Neuronal stem cell (in vitro differentiated cells): ENCODE results near the gene AFF3.
A peak's percentile ranks its signal among the peaks of the same experiment; 100 is the strongest.

ENCODE experiments used
- DNase-seq: peaks from one replicate; pipeline ENCODE4 v3.0.0-alpha.2; 2013; ENCODE audit warnings: low spot score
- H2AFZ ChIP-seq: one replicate; pipeline ENCODE4 v1.6.1; 2013; ENCODE audit warnings: mild to moderate bottlenecking, low read length, inconsistent platforms
- H2AK5ac ChIP-seq: 2 replicates; pipeline ENCODE4 v1.6.1; 2013; ENCODE audit warnings: low read depth, mild to moderate bottlenecking, inconsistent platforms, low read length, moderate library complexity, mixed read lengths
- H2BK120ac ChIP-seq: 2 replicates; pipeline ENCODE4 v1.6.1; 2013; ENCODE audit warnings: low read depth, mild to moderate bottlenecking, inconsistent platforms, low read length, moderate library complexity, mixed read lengths
- H2BK12ac ChIP-seq: one replicate; pipeline ENCODE4 v1.6.1; 2013; ENCODE audit warnings: low read length, inconsistent platforms
- H2BK15ac ChIP-seq: 2 replicates; pipeline ENCODE4 v1.6.1; 2013; ENCODE audit warnings: mild to moderate bottlenecking, low read length, inconsistent platforms, mixed read lengths
- H2BK5ac ChIP-seq: one replicate; pipeline ENCODE4 v1.6.1; 2013; ENCODE audit warnings: inconsistent platforms, mild to moderate bottlenecking, low read length, moderate library complexity
- H3K14ac ChIP-seq: one replicate; pipeline ENCODE4 v1.6.1; 2013; ENCODE audit warnings: low read length, inconsistent platforms
- H3K18ac ChIP-seq: 2 replicates; pipeline ENCODE4 v1.6.1; 2013; ENCODE audit warnings: low read length, inconsistent platforms
- H3K23ac ChIP-seq: 2 replicates; pipeline ENCODE4 v1.6.1; 2013; ENCODE audit warnings: low read depth, mild to moderate bottlenecking, mixed read lengths, low read length, inconsistent platforms; ENCODE audit not compliant: poor library complexity
- H3K27ac ChIP-seq: replicated peaks from 3 replicates; pipeline ENCODE4 v1.5.1; 2013; ENCODE audit warnings: low read length, inconsistent platforms
- H3K27me3 ChIP-seq, 3 experiments: 2 replicates each; pipeline ENCODE4 v1.6.1; 2013; ENCODE audit warnings: low read length in 3 of 3, mild to moderate bottlenecking in 2 of 3, inconsistent platforms in 1 of 3, low read depth in 1 of 3, mixed read lengths in 1 of 3, moderate library complexity in 1 of 3; ENCODE audit not compliant: control insufficient read depth in 3 of 3, insufficient read depth in 3 of 3
- H3K36me3 ChIP-seq, 2 donors: replicated peaks in 1 of 2; 2 replicates each; pipeline ENCODE4 v1.6.1; 2013; ENCODE audit warnings: low read length in 2 of 2; ENCODE audit not compliant: control insufficient read depth in 2 of 2, insufficient read depth in 2 of 2
- H3K4ac ChIP-seq: 2 replicates; pipeline ENCODE4 v1.6.1; 2013; ENCODE audit warnings: inconsistent platforms, mild to moderate bottlenecking, low read length, moderate library complexity
- H3K4me1 ChIP-seq, 2 donors: 1 replicate in 1 of 2; 2 replicates in 1 of 2; pipeline ENCODE4 v1.6.1; 2013; ENCODE audit warnings: low read length in 2 of 2, low read depth in 1 of 2; ENCODE audit not compliant: control insufficient read depth in 2 of 2, insufficient read depth in 1 of 2
- H3K4me2 ChIP-seq: one replicate; pipeline ENCODE4 v1.6.1; 2013; ENCODE audit warnings: mild to moderate bottlenecking, low read length, inconsistent platforms; ENCODE audit not compliant: insufficient read depth, poor library complexity, severe bottlenecking
- H3K4me3 ChIP-seq, 2 donors: 2 replicates each; pipeline ENCODE4 v1.5.1; 2013; ENCODE audit warnings: low read length in 2 of 2, mild to moderate bottlenecking in 2 of 2, inconsistent platforms in 1 of 2, moderate library complexity in 1 of 2
- H3K79me1 ChIP-seq: one replicate; pipeline ENCODE4 v1.6.1; 2013; ENCODE audit warnings: low read depth, mild to moderate bottlenecking, inconsistent platforms, low read length, moderate library complexity
- H3K9ac ChIP-seq: one replicate; pipeline ENCODE4 v1.6.1; 2013; ENCODE audit warnings: mild to moderate bottlenecking, low read depth, low read length, inconsistent platforms; ENCODE audit not compliant: poor library complexity
- H3K9me3 ChIP-seq, 2 donors: replicated peaks in 1 of 2; 2 replicates each; pipeline versions ENCODE3 to v1.6.1; 2013; ENCODE audit warnings: low read length in 2 of 2, mild to moderate bottlenecking in 2 of 2, inconsistent platforms in 1 of 2, low read depth in 1 of 2, mixed read lengths in 1 of 2, moderate library complexity in 1 of 2; ENCODE audit not compliant: control insufficient read depth in 2 of 2, insufficient read depth in 1 of 2
- H4K8ac ChIP-seq: one replicate; pipeline ENCODE4 v1.6.1; 2013; ENCODE audit warnings: low read depth, mild to moderate bottlenecking, inconsistent platforms, low read length, moderate library complexity
- H4K91ac ChIP-seq: one replicate; pipeline ENCODE4 v1.6.1; 2013; ENCODE audit warnings: low read length, low read depth, mild to moderate bottlenecking, inconsistent platforms; ENCODE audit not compliant: poor library complexity
- whole genome bisulfite sequencing, 2 donors: extraction: QIAGEN DNeasy Blood & Tissue Kit; methylation state at CpG; one replicate each; pipeline ENCODE4 v1.1.7; 2013; ENCODE audit warnings: missing lambda C conversion rate in 2 of 2, mixed read lengths in 1 of 2; ENCODE audit not compliant: insufficient read length in 2 of 2, insufficient replicate concordance in 1 of 2; ENCODE audit errors: extremely low coverage in 2 of 2; 5-methylcytosine and 5-hydroxymethylcytosine counted together

Gene AFF3

GRCh38 chr2:99710721-99711120, 431.7 kb downstream of the AFF3 start:
- H3K9ac ChIP-seq = peak overlapping the region; percentile 15
- H3K4me3 ChIP-seq = no peak overlapping the region
- no peak overlapping the region for H3K27ac ChIP-seq
- H3K4ac ChIP-seq = no peak overlapping the region
- no peak overlapping the region for H3K14ac ChIP-seq
- H2BK12ac ChIP-seq = no peak overlapping the region
- no peak overlapping the region for H2AK5ac ChIP-seq
- H2BK5ac ChIP-seq = no peak overlapping the region
- no peaks in the 10 kb centered on the region for H3K79me1 ChIP-seq
- no peak for DNase-seq
- no peaks in the 10 kb centered on the region for H3K36me3 ChIP-seq
- peaks cover 0 to 16% of the 10 kb centered on the region in 2 donors for H3K4me1 ChIP-seq
- no peak overlapping the region for H2BK15ac ChIP-seq
- no peaks in the 10 kb centered on the region for H3K9me3 ChIP-seq
- no peak overlapping the region for H2AFZ ChIP-seq
- no peak overlapping the region for H2BK120ac ChIP-seq
- H4K91ac ChIP-seq = no peak overlapping the region
- WGBS, 2 donors = no CpG with 5 or more reads among the region's 6 CpGs
- no peak overlapping the region for H4K8ac ChIP-seq
- H3K4me2 ChIP-seq = no peak overlapping the region
- no peaks in the 10 kb centered on the region for H3K27me3 ChIP-seq
- H3K18ac ChIP-seq = no peak overlapping the region
- H3K23ac ChIP-seq = no peak overlapping the region

GRCh38 chr2:99709229-99709628, 433.2 kb downstream of the AFF3 start:
- H2BK15ac ChIP-seq = no peak overlapping the region
- no peak overlapping the region for H3K27ac ChIP-seq
- H4K91ac ChIP-seq = no peak overlapping the region
- H4K8ac ChIP-seq = no peak overlapping the region
- H2AK5ac ChIP-seq = no peak overlapping the region
- no peak overlapping the region for H3K23ac ChIP-seq
- no peaks in the 10 kb centered on the region for H3K36me3 ChIP-seq
- H2AFZ ChIP-seq = no peak overlapping the region
- no peak overlapping the region for H3K4me2 ChIP-seq
- no peak overlapping the region for H2BK12ac ChIP-seq
- H3K9ac ChIP-seq = no peak overlapping the region
- peaks cover 0 to 16% of the 10 kb centered on the region in 2 donors for H3K4me1 ChIP-seq
- no peak overlapping the region for H3K18ac ChIP-seq
- no peaks in the 10 kb centered on the region for H3K27me3 ChIP-seq
- H3K14ac ChIP-seq = no peak overlapping the region
- no peak overlapping the region for H2BK5ac ChIP-seq
- no peak overlapping the region for H2BK120ac ChIP-seq
- DNase-seq = no peak
- no peaks in the 10 kb centered on the region for H3K9me3 ChIP-seq
- H3K79me1 ChIP-seq = no peaks in the 10 kb centered on the region
- H3K4me3 ChIP-seq = no peak overlapping the region
- WGBS, 2 donors = no CpG with 5 or more reads among the region's 2 CpGs
- H3K4ac ChIP-seq = no peak overlapping the region

- no peak overlapping the region for H3K18ac ChIP-seq
- no peaks in the 10 kb centered on the region for H3K79me1 ChIP-seq
- H2AFZ ChIP-seq = peak overlapping the region; percentile 18
- no peak overlapping the region for H2AK5ac ChIP-seq
- DNase-seq = no peak
- no peaks in the 10 kb centered on the region for H3K9me3 ChIP-seq
- no peak overlapping the region for H3K4me2 ChIP-seq
- no peak overlapping the region for H2BK120ac ChIP-seq
- no peak overlapping the region for H3K27ac ChIP-seq
- H3K9ac ChIP-seq = no peak overlapping the region
- no peaks in the 10 kb centered on the region for H3K36me3 ChIP-seq
- WGBS, 2 donors = no CpG with 5 or more reads among the region's 3 CpGs
- no peak overlapping the region for H3K23ac ChIP-seq
- H3K4ac ChIP-seq = no peak overlapping the region
- H3K4me1 ChIP-seq = peaks cover 0 to 16% of the 10 kb centered on the region in 2 donors
- H3K14ac ChIP-seq = no peak overlapping the region
- no peak overlapping the region for H2BK15ac ChIP-seq
- no peak overlapping the region for H3K4me3 ChIP-seq
- H4K8ac ChIP-seq = no peak overlapping the region
- H4K91ac ChIP-seq = no peak overlapping the region
- no peak overlapping the region for H2BK5ac ChIP-seq
- no peaks in the 10 kb centered on the region for H3K27me3 ChIP-seq
- H2BK12ac ChIP-seq = no peak overlapping the region
These were observed 434.2 kb downstream of the AFF3 start for GRCh38 chr2:99708231-99708630.

- H3K23ac ChIP-seq = no peak overlapping the region
- peak overlapping the region; percentile 35 for H2AFZ ChIP-seq
- no peaks in the 10 kb centered on the region for H3K79me1 ChIP-seq
- no peak overlapping the region for H3K9ac ChIP-seq
- no peak for DNase-seq
- no peak overlapping the region for H3K18ac ChIP-seq
- no peak overlapping the region for H3K4me3 ChIP-seq
- H2BK12ac ChIP-seq = no peak overlapping the region
- no peaks in the 10 kb centered on the region for H3K9me3 ChIP-seq
- H3K4me1 ChIP-seq = peaks cover 0 to 16% of the 10 kb centered on the region in 2 donors
- no peak overlapping the region for H4K91ac ChIP-seq
- WGBS, 2 donors = no CpG with 5 or more reads among the region's 1 CpG
- H3K27me3 ChIP-seq = no peaks in the 10 kb centered on the region
- no peak overlapping the region for H2BK120ac ChIP-seq
- no peak overlapping the region for H2BK5ac ChIP-seq
- H3K4ac ChIP-seq = no peak overlapping the region
- H3K4me2 ChIP-seq = no peak overlapping the region
- no peak overlapping the region for H3K27ac ChIP-seq
- H2AK5ac ChIP-seq = no peak overlapping the region
- H3K14ac ChIP-seq = no peak overlapping the region
- H2BK15ac ChIP-seq = no peak overlapping the region
- no peaks in the 10 kb centered on the region for H3K36me3 ChIP-seq
- H4K8ac ChIP-seq = no peak overlapping the region
These were observed 434.8 kb downstream of the AFF3 start for GRCh38 chr2:99707592-99707991.
